NT2/D1 (cell line): ENCODE data around the gene MORN2.

Experiments
- SUZ12 ChIP-seq: IDR thresholded peaks from 2 replicates; pipeline ENCODE4 v1.6.1; 2011; ENCODE audit not compliant: insufficient read length, insufficient read depth; ENCODE audit errors: extremely low read depth
- YY1 ChIP-seq: IDR thresholded peaks from 2 replicates; pipeline ENCODE4 v1.6.1; 2011; ENCODE audit not compliant: insufficient read length, insufficient read depth

- no peak for TF ChIP-seq SUZ12
- TF ChIP-seq YY1: no peak
These were observed 12.3 kb downstream of the MORN2 start for GRCh38 chr2:38887902-38888554.
